Adrenal gland (tissue), 12 donors: ENCODE results near the gene FAM181B. TPM values are rescaled to one million over a fixed set of nuclear protein-coding genes. Genes with fewer than 3 reads are reported as not detected.

Experiments used
- DNase-seq, 7 donors: peaks; one replicate each; pipeline ENCODE4 v3.0.0-alpha.2; 2019 to 2020
- H3K27ac ChIP-seq, 5 donors: fragments of 200-600 bp; sonication (generic) in 4 of 5; 1 replicate in 3 of 5; 2 replicates in 2 of 5; pipeline versions ENCODE4 v1.5.1 to v1.8.0; 2016 to 2020; ENCODE audit warnings: mild to moderate bottlenecking in 1 of 5
- H3K27me3 ChIP-seq: fragments of 200-600 bp; 2 replicates; pipeline ENCODE4 v1.8.0; 2021
- H3K36me3 ChIP-seq, 2 donors: fragments of 200-600 bp; replicated peaks in 1 of 2; 1 replicate in 1 of 2; 2 replicates in 1 of 2; pipeline versions ENCODE4 v1.5.1 to v1.8.0; 2018 to 2022
- H3K4me1 ChIP-seq, 2 donors: fragments of 200-600 bp; replicated peaks in 1 of 2; 1 replicate in 1 of 2; 2 replicates in 1 of 2; pipeline versions ENCODE4 v1.5.1 to v1.8.0; 2018 to 2021
- H3K4me3 ChIP-seq, 4 donors: fragments of 200-600 bp; sonication (generic) in 3 of 4; one replicate each; pipeline ENCODE4 v1.5.1; 2016 to 2018
- H3K9me3 ChIP-seq, 3 donors: fragments of 200-600 bp; sonication (generic) in 1 of 3; replicated peaks in 1 of 3; 1 replicate in 2 of 3; 2 replicates in 1 of 3; pipeline versions ENCODE4 v1.5.1 to v1.8.0; 2016 to 2021
- POLR2A ChIP-seq, 2 donors: fragments of 450-650 bp; IDR thresholded peaks; one replicate each; pipeline ENCODE4 v1.6.1; 2017; ENCODE audit warnings: antibody characterized with exemption in 2 of 2, mild to moderate bottlenecking in 2 of 2, moderate library complexity in 1 of 2
- WGBS, 4 donors: extraction: QIAGEN DNeasy Blood & Tissue Kit in 2 of 4; methylation state at CpG; one replicate each; pipeline versions ENCODE4 v1.1.5 to v1.1.7; 2013 to 2017; 5-methylcytosine and 5-hydroxymethylcytosine counted together
- intact Hi-C, 2 donors: fragments of 100-400 bp; cut with DNase I; formaldehyde crosslinking; loops; one replicate each; pipeline versions ENCODE4 v1.14.1 to v1.15.0; 2022 to 2023
- polyA plus RNA-seq, 3 donors: library from polyadenylated mRNA; stranded (reverse); fragments of 200-250 nt in 2 of 3; fragments of 350-450 nt in 1 of 3; fragmentation: Illumina TruSeq in 1 of 3; extraction: RNeasy Lipid Tissue Mini Kit (QIAGEN cat#74804) in 1 of 3; gene quantifications; one replicate each; pipeline ENCODE4 v1.2.3, GENCODE V29; 2013 to 2014
- total RNA-seq, 9 donors: library from RNA; depleted of rRNA in 4 of 9; stranded (reverse); fragments of >200 nt in 4 of 9; fragments of 120-200 nt in 1 of 9; fragmentation: NEBNext Ultra II Directional in 1 of 9; extraction: Animal tissue kit (Norgen Biotek cat#: 25700) in 1 of 9; gene quantifications; one replicate each; pipeline versions ENCODE4 v1.1.0 to v1.2.4, GENCODE V29; 2013 to 2023
- TF ChIP-seq, protein P1 (sequence below), 6 experiments: fragments of 450-650 bp in 4 of 6; fragments of 200-600 bp in 2 of 6; sonication (generic) in 1 of 6; IDR thresholded peaks; 1 replicate in 5 of 6; 2 replicates in 1 of 6; pipeline versions ENCODE4 v1.5.1 to v1.8.0; 2016 to 2021; ENCODE audit warnings: antibody characterized with exemption in 6 of 6, mild to moderate bottlenecking in 2 of 6, moderate library complexity in 1 of 6
- donor health status: healthy with polysubstance abuse.
- donor health status: Bipolar disorder and iron deficiency.
- donor health status: DM: yes; HTN: yes; CAD: no.
- donor health status: DM: no; HTN: no; CAD: no.
- donor health status: DM: no; HTN: no; CAD: no.
- donor health status: DM: yes; HTN: yes; CAD: no.

Gene FAM181B
- total and polyA plus RNA-seq, 12 donors: 0.04 to 3.2 (median 0.99) TPM; not detected in 2

DNA sequence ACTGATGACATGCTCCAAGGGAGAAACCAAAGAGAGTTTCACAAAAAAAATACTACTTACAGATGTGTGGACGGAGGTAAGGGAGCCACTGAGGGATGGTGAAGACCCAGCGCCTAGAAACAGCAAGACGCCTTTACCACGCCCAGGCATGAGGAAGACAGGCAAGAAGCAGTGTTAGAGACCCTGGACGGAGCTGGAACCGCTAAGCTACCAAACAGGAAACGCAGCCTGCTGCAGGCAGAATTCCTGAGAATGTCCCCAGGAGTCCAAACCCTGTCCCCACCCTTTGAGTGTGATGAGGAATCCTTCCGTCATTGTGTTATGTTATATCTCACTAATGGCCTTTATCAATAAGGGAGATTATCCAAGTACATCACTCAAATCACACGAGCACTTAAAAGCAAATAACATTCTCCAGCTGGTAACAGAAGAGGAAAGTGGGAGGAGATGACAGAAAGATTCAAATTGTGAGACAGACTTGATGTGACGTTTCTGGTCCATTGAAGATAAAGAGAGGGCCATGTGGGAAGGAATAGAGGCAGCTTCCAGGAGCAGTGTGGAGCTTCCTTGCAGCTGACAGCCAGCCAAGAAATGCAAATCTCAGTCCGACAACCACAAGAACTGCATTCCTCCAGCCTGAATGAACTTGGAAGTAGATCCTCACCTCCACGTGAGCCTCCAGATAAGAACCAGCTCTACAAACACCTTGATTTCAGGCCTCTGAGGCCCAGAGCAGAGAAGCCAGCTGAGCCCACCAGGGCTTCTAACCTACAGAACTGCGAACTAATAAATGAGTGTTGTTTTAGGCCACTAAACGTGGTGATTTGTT, 19.1 kb downstream of the FAM181B start:
- H3K27me3 ChIP-seq: no peaks in the 10 kb centered on the region
- H3K9me3 ChIP-seq: no peaks in the 10 kb centered on the region
- no peak for TF ChIP-seq POLR2A (IDR thresholded peaks at IDR 0.05)
- TF ChIP-seq, protein P1, sequence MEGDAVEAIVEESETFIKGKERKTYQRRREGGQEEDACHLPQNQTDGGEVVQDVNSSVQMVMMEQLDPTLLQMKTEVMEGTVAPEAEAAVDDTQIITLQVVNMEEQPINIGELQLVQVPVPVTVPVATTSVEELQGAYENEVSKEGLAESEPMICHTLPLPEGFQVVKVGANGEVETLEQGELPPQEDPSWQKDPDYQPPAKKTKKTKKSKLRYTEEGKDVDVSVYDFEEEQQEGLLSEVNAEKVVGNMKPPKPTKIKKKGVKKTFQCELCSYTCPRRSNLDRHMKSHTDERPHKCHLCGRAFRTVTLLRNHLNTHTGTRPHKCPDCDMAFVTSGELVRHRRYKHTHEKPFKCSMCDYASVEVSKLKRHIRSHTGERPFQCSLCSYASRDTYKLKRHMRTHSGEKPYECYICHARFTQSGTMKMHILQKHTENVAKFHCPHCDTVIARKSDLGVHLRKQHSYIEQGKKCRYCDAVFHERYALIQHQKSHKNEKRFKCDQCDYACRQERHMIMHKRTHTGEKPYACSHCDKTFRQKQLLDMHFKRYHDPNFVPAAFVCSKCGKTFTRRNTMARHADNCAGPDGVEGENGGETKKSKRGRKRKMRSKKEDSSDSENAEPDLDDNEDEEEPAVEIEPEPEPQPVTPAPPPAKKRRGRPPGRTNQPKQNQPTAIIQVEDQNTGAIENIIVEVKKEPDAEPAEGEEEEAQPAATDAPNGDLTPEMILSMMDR (IDR thresholded peaks at IDR 0.05): no peak
- no peak overlapping the region for H3K4me3 ChIP-seq
- H3K36me3 ChIP-seq: no peaks in the 10 kb centered on the region
- no peak for DNase-seq
- intact Hi-C loops: loop anchor here in 1 of 2 donors (10.0 kb wide), 1 partner anchor 150 kb away; no protein-coding TSS in a partner anchor
- no peak overlapping the region for H3K27ac ChIP-seq
- H3K4me1 ChIP-seq: no peaks in the 10 kb centered on the region
- WGBS, 4 donors: 71 to 80% (median 76%) methylated on average over 14 of the region's 14 CpGs

DNA sequence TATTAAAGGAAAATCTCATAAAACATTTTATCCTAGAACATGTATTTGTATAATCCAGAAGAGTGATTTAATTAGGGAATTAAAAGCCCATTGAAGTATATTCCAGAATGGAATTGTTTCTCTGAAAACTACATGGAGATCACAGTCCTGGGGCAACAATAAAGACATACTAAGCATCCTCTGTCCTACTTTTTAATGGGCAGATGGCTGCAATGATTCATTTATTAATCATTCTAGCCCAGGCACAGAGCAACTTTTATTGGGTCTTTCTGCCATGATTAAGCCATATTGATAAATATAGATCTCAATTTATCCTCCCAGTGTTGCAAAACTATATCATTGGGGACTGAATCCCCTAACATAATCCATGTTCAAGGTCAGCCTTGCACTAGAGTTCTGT, 22.0 kb downstream of the FAM181B start:
- no peaks in the 10 kb centered on the region for H3K4me1 ChIP-seq
- H3K9me3 ChIP-seq: no peaks in the 10 kb centered on the region
- TF ChIP-seq POLR2A (IDR thresholded peaks at IDR 0.05): no peak
- TF ChIP-seq, protein P1 (IDR thresholded peaks at IDR 0.05): no peak
- no peak overlapping the region for H3K4me3 ChIP-seq
- H3K27ac ChIP-seq: no peak overlapping the region
- no peaks in the 10 kb centered on the region for H3K36me3 ChIP-seq
- no peaks in the 10 kb centered on the region for H3K27me3 ChIP-seq
- intact Hi-C loops: loop anchor here in 1 of 2 donors (10.0 kb wide), 1 partner anchor 153 kb away; no protein-coding TSS in a partner anchor
- DNase-seq: no peak

DNA sequence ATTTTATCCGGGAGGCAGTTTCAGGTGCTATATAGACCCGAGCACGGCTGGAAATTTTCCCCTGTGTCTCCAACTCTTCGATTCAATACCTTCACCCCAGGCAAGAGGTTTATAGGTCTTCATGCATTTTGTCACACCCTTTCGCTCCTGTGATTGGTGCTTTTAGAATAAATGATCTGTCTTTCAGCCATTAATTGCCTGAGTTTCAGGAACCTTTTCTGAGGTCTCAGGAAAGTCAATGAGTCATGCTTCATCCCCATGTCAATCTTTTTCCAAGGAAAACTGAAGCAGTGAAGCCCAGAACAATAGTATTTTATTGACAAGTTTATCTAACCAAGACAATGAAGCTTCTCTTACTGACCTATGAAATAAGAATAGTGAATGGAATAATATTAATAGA, 29.9 kb downstream of the FAM181B start:
- TF ChIP-seq, protein P1 (IDR thresholded peaks at IDR 0.05): no peak
- no peak for TF ChIP-seq POLR2A (IDR thresholded peaks at IDR 0.05)
- H3K4me1 ChIP-seq: no peaks in the 10 kb centered on the region
- WGBS, 4 donors: 81 to 92% (median 88%) methylated on average over 5 of the region's 5 CpGs
- H3K27ac ChIP-seq: no peak overlapping the region
- no peaks in the 10 kb centered on the region for H3K36me3 ChIP-seq
- H3K9me3 ChIP-seq: no peaks in the 10 kb centered on the region
- no peak overlapping the region for H3K4me3 ChIP-seq
- intact Hi-C loops: no loop called here
- peaks cover 8% of the 10 kb centered on the region for H3K27me3 ChIP-seq
- no peak for DNase-seq

DNA sequence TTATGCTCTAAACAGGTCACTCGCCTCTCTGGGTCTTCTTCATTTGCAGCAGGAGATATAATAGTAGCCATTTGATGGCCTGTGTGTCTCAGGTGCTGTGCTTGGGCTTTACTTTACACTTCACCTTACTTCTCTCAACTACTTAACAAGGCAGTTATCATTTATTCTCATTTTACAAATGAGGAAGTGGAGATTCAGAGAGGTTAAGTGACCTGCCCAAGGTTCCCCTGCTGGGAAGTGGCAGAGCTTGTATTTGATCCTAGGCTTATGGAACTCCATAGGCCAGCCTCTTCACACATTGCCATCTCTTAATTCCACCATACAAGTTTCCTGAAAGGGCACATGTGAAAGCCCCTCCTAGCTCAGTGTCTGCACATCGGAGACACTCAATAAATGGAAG, 30.4 kb downstream of the FAM181B start:
- intact Hi-C loops: no loop called here
- Histone ChIP-seq H3K4me3 (no peak overlapping the region), H3K9me3 (no peaks in the 10 kb centered on the region), H3K36me3 (no peaks in the 10 kb centered on the region), H3K27ac (no peak overlapping the region), H3K4me1 (no peaks in the 10 kb centered on the region), H3K27me3 (peaks cover 8% of the 10 kb centered on the region)
- 86 to 97% (median 92%) methylated on average over 2 of the region's 2 CpGs for WGBS, 4 donors
- no peak for DNase-seq
- no peak for TF ChIP-seq POLR2A (IDR thresholded peaks at IDR 0.05)
- TF ChIP-seq, protein P1 (IDR thresholded peaks at IDR 0.05): no peak
